ENCODE data around the gene EFCC1.

DNA sequence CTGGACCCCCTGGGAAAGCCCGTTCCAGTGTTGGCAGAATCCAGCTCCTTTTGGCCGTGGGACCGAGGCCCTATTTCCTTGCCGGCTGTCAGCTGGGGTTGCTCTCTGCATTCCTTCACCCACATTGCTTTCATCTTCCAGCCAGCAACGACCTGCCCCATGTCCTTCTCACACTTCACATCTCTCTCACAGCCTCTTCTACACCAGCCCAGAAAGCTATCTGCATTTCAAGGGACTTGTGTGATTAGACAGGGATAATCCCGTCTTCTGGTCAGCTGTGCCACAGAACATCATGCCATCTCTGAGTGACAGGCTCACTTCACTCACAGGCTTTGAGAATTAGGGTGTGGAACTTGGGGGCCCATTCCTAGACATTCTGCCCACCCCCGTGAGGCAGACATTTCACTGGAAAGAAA, 16.4 kb downstream of the EFCC1 start:
- TF ChIP-seq CTCF (IDR thresholded peaks at IDR 0.05) (no peak), POLR2A (IDR thresholded peaks at IDR 0.05) (no peak)
